B cell (primary cell): ENCODE data around the gene PRKN. TPM values are rescaled to one million over a fixed set of nuclear protein-coding genes. Genes with fewer than 3 reads are reported as not detected.

Experiments
- ATAC-seq: fragments of 200-7000 bp; cut with Tn5 transposase; one replicate; pipeline ENCODE4 v1.10.0; 2021; ENCODE audit warnings: low read depth, mild to moderate bottlenecking, moderate number of reproducible peaks, moderate library complexity
- CTCF ChIA-PET: fragments of 350-600 bp; sonication (Branson Sonifier 250); formaldehyde crosslinking; loops from one replicate; lab custom pipeline; 2021; ENCODE audit warnings: antibody characterized with exemption, inconsistent platforms; lab: Charles Lee
- POLR2A ChIA-PET: fragments of 350-600 bp; sonication (Branson Sonifier 250); formaldehyde crosslinking; loops from one replicate; lab custom pipeline; 2021; ENCODE audit warnings: antibody characterized with exemption; lab: Charles Lee
- DNase-seq: peaks from one replicate; pipeline ENCODE4 v3.0.0; 2013
- H2AFZ ChIP-seq: 2 replicates; pipeline ENCODE4 v1.6.1; 2012; ENCODE audit warnings: mild to moderate bottlenecking, low read depth, low read length; ENCODE audit not compliant: insufficient read depth, poor library complexity, severe bottlenecking
- H3K27ac ChIP-seq, 2 donors: 1 replicate in 1 of 2; 2 replicates in 1 of 2; pipeline ENCODE4 v1.5.1; 2012 to 2013; ENCODE audit warnings: low read length in 2 of 2, mild to moderate bottlenecking in 2 of 2, moderate library complexity in 1 of 2
- H3K27me3 ChIP-seq, 4 experiments: fragments of 200-600 bp in 1 of 4; sonication (generic) in 1 of 4; replicated peaks in 1 of 4; 1 replicate in 2 of 4; 2 replicates in 2 of 4; pipeline versions ENCODE4 v1.6.1 to v1.7.0; 2013 to 2016; ENCODE audit warnings: low read length in 3 of 4, mild to moderate bottlenecking in 2 of 4, mixed read lengths in 1 of 4, moderate library complexity in 1 of 4; ENCODE audit not compliant: insufficient read depth in 4 of 4, control insufficient read depth in 3 of 4; ENCODE audit errors: control extremely low read depth in 1 of 4
- H3K36me3 ChIP-seq, 2 experiments: replicated peaks in 1 of 2; 1 replicate in 1 of 2; 2 replicates in 1 of 2; pipeline versions ENCODE4 v1.6.1 to v1.7.1; 2013; ENCODE audit warnings: low read length in 1 of 2; ENCODE audit not compliant: insufficient read depth in 2 of 2, control insufficient read depth in 1 of 2; ENCODE audit errors: control extremely low read depth in 1 of 2, extremely low read depth in 1 of 2
- H3K4me1 ChIP-seq, 2 donors: fragments of 200-600 bp in 1 of 2; sonication (generic) in 1 of 2; 1 replicate in 1 of 2; 2 replicates in 1 of 2; pipeline versions ENCODE4 v1.5.1 to v1.6.1; 2013 to 2017; ENCODE audit warnings: low read length in 2 of 2; ENCODE audit not compliant: control insufficient read depth in 2 of 2, insufficient read depth in 2 of 2
- H3K4me2 ChIP-seq: replicated peaks from 2 replicates; pipeline ENCODE3; 2012; ENCODE audit warnings: mild to moderate bottlenecking, low read depth, low read length; ENCODE audit not compliant: poor library complexity, severe bottlenecking
- H3K4me3 ChIP-seq, 5 experiments: fragments of 200-600 bp in 1 of 5; sonication (generic) in 1 of 5; 1 replicate in 3 of 5; 2 replicates in 2 of 5; pipeline versions ENCODE4 v1.5.1 to v1.7.0; 2011 to 2016; ENCODE audit warnings: low read length in 4 of 5, mild to moderate bottlenecking in 4 of 5, low read depth in 2 of 5, control low read depth in 1 of 5, moderate library complexity in 1 of 5; ENCODE audit not compliant: insufficient read depth in 1 of 5; ENCODE audit errors: control extremely low read depth in 1 of 5, extremely low read depth in 1 of 5
- H3K79me2 ChIP-seq: fragments of 200-600 bp; sonication (generic); one replicate; pipeline ENCODE4 v1.6.0; 2016; ENCODE audit warnings: low read length; ENCODE audit not compliant: control insufficient read depth, insufficient read depth
- H3K9ac ChIP-seq: fragments of 200-600 bp; sonication (generic); 2 replicates; pipeline ENCODE4 v1.6.1; 2017; ENCODE audit warnings: mild to moderate bottlenecking, low read length, moderate library complexity
- H3K9me3 ChIP-seq, 3 donors: one replicate each; pipeline versions ENCODE4 v1.6.1 to v1.7.1; 2013; ENCODE audit warnings: low read length in 2 of 3; ENCODE audit not compliant: control insufficient read depth in 2 of 3, insufficient read depth in 1 of 3; ENCODE audit errors: control extremely low read depth in 1 of 3
- H4K20me1 ChIP-seq: 2 replicates; pipeline ENCODE4 v1.6.0; 2012; ENCODE audit warnings: mild to moderate bottlenecking, low read length; ENCODE audit not compliant: insufficient read depth, control insufficient read depth, poor library complexity, severe bottlenecking
- H3K27ac Mint-ChIP-seq: one replicate; pipeline ENCODE4 v1.8.0; 2021; ENCODE audit warnings: mixed read lengths
- H3K27me3 Mint-ChIP-seq: one replicate; pipeline ENCODE4 v1.8.0; 2021; ENCODE audit warnings: mixed read lengths
- H3K4me1 Mint-ChIP-seq: one replicate; pipeline ENCODE4 v1.8.0; 2021; ENCODE audit warnings: mixed read lengths
- H3K4me3 Mint-ChIP-seq: one replicate; pipeline ENCODE4 v1.8.0; 2021; ENCODE audit warnings: mixed read lengths
- H3K9me3 Mint-ChIP-seq: one replicate; pipeline ENCODE4 v1.8.0; 2022; ENCODE audit warnings: mixed read lengths; ENCODE audit not compliant: insufficient read depth
- EZH2 ChIP-seq: IDR thresholded peaks from 2 replicates; pipeline ENCODE4 v1.6.1; 2012; ENCODE audit warnings: borderline replicate concordance, low read depth, mild to moderate bottlenecking, moderate library complexity, low read length; ENCODE audit not compliant: insufficient read depth, poor library complexity, severe bottlenecking
- WGBS: methylation state at CpG from one replicate; pipeline ENCODE4 v1.1.5; 2013; ENCODE audit warnings: missing lambda C conversion rate; ENCODE audit not compliant: insufficient coverage; 5-methylcytosine and 5-hydroxymethylcytosine counted together
- intact Hi-C: fragments of 100-400 bp; cut with micrococcal nuclease; formaldehyde crosslinking; loops from one replicate; pipeline ENCODE4 v1.10.0; 2022
- polyA plus RNA-seq: library from polyadenylated mRNA; depleted of rRNA; stranded (reverse); fragments of >200 nt; gene quantifications from 2 replicates; pipeline ENCODE4 v1.2.3, GENCODE V29; 2012
- total RNA-seq, 2 donors: library from RNA; stranded (reverse); fragments of 120-200 nt in 1 of 2; gene quantifications; 1 replicate in 1 of 2; 2 replicates in 1 of 2; pipeline versions ENCODE4 v1.2.3 to v1.2.4, GENCODE V29; 2013 to 2022
- TF ChIP-seq, protein P1 (sequence below): fragments of 200-600 bp; IDR thresholded peaks from one replicate; pipeline ENCODE4 v1.8.0; 2022; ENCODE audit warnings: antibody characterized with exemption, mild to moderate bottlenecking

The PRKN gene
- total and polyA plus RNA-seq, 2 donors (not counting 1 experiment from before 2014, with no cell fraction given): 1.6 to 6.2 TPM

DNA sequence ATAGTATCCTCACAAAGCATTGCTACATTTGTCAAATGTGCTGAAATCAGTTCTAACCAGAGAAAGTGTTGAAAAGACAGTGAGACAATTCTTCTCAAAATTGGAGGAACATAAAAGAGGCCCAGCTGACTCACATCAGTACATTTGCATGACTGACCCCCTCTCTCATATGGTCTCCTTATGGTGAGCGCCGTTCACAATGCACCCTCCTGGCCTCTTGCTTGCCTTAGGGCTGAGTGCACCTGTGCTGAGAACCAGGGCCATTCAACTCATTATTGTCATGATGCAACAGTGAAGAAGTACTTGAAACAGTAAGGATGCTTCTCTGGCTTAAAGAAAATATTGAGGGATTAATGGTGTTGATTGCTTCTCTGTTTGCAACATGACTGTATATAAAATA lies 1078.5 kb downstream of the PRKN start:
- POLR2A ChIA-PET: no interaction called here
- Histone ChIP-seq H4K20me1 (no peaks in the 10 kb centered on the region), H3K4me2 (no peak overlapping the region), H3K9me3 (no peaks in the 10 kb centered on the region), H3K27me3 (no peaks in the 10 kb centered on the region), H3K4me3 (no peak overlapping the region), H3K9ac (no peak overlapping the region), H3K36me3 (no peaks in the 10 kb centered on the region), H3K4me1 (no peaks in the 10 kb centered on the region), H3K27ac (no peak overlapping the region), H3K79me2 (no peaks in the 10 kb centered on the region), H2AFZ (no peak overlapping the region)
- no peaks in the 10 kb centered on the region for H3K27me3 Mint-ChIP-seq
- intact Hi-C loops: no loop called here
- ATAC-seq (no peak), DNase-seq (no peak)
- no peaks in the 10 kb centered on the region for H3K4me1 Mint-ChIP-seq
- no peak for TF ChIP-seq EZH2
- TF ChIP-seq, protein P1, sequence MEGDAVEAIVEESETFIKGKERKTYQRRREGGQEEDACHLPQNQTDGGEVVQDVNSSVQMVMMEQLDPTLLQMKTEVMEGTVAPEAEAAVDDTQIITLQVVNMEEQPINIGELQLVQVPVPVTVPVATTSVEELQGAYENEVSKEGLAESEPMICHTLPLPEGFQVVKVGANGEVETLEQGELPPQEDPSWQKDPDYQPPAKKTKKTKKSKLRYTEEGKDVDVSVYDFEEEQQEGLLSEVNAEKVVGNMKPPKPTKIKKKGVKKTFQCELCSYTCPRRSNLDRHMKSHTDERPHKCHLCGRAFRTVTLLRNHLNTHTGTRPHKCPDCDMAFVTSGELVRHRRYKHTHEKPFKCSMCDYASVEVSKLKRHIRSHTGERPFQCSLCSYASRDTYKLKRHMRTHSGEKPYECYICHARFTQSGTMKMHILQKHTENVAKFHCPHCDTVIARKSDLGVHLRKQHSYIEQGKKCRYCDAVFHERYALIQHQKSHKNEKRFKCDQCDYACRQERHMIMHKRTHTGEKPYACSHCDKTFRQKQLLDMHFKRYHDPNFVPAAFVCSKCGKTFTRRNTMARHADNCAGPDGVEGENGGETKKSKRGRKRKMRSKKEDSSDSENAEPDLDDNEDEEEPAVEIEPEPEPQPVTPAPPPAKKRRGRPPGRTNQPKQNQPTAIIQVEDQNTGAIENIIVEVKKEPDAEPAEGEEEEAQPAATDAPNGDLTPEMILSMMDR: no peak
- WGBS: no CpG with 5 or more reads among the region's 2 CpGs
- no peak overlapping the region for H3K27ac Mint-ChIP-seq
- H3K4me3 Mint-ChIP-seq: no peak overlapping the region
- CTCF ChIA-PET: no interaction called here
- H3K9me3 Mint-ChIP-seq: peaks cover 3% of the 10 kb centered on the region

DNA sequence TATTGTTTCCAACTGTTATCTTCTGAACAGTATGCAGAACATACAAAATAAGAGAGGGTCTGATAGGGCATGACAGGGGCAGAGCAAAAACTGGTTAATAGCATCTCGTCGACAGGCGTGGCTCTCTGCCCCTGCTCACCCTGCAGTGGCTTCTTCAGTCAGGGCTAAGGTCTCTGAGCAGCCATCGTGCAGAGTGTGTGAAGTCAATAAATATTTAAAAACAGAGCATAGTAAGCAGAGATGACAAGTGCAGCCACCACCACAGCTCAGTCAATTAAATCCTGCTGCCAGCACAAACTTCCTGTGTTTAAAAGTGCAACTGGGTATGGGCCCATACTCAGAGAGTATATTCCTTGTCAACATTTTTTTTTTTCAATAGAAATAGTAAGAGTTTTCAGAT lies 1080.3 kb downstream of the PRKN start:
- no peak overlapping the region for H3K4me3 Mint-ChIP-seq
- Histone ChIP-seq H3K9me3 (no peaks in the 10 kb centered on the region), H3K4me1 (no peaks in the 10 kb centered on the region), H3K4me3 (no peak overlapping the region), H3K9ac (no peak overlapping the region), H3K27ac (no peak overlapping the region), H3K4me2 (no peak overlapping the region), H2AFZ (no peak overlapping the region), H3K36me3 (no peaks in the 10 kb centered on the region), H3K27me3 (no peaks in the 10 kb centered on the region), H3K79me2 (no peaks in the 10 kb centered on the region), H4K20me1 (no peaks in the 10 kb centered on the region)
- intact Hi-C loops: no loop called here
- 100% methylated on average over 3 of the region's 4 CpGs for WGBS
- ChIA-PET CTCF (no interaction called here), POLR2A (no interaction called here)
- peaks cover 3% of the 10 kb centered on the region for H3K9me3 Mint-ChIP-seq
- TF ChIP-seq EZH2: no peak
- TF ChIP-seq, protein P1: no peak
- no peaks in the 10 kb centered on the region for H3K27me3 Mint-ChIP-seq
- DNase-seq (no peak), ATAC-seq (no peak)
- H3K4me1 Mint-ChIP-seq: no peaks in the 10 kb centered on the region
- H3K27ac Mint-ChIP-seq: no peak overlapping the region
